Mucosa of stomach (tissue), 1 donor: Measurements from ENCODE around the gene CALCA.

Experiments
- H3K27me3 ChIP-seq: one replicate; pipeline ENCODE4 v1.7.0; 2013; ENCODE audit warnings: mild to moderate bottlenecking, low read length; ENCODE audit not compliant: control insufficient read depth, insufficient read depth
- H3K36me3 ChIP-seq: one replicate; pipeline ENCODE4 v1.7.0; 2013; ENCODE audit warnings: low read length; ENCODE audit not compliant: control insufficient read depth, insufficient read depth
- H3K4me1 ChIP-seq: one replicate; pipeline ENCODE4 v1.7.0; 2013; ENCODE audit warnings: mild to moderate bottlenecking, low read length; ENCODE audit not compliant: control insufficient read depth, insufficient read depth
- H3K4me3 ChIP-seq: one replicate; pipeline ENCODE4 v1.7.0; 2013; ENCODE audit warnings: low read length
- H3K9ac ChIP-seq: one replicate; pipeline ENCODE4 v1.7.0; 2013; ENCODE audit warnings: mild to moderate bottlenecking, low read length, moderate library complexity
- H3K9me3 ChIP-seq: one replicate; pipeline ENCODE4 v1.7.0; 2013; ENCODE audit warnings: mild to moderate bottlenecking, low read length, moderate library complexity; ENCODE audit not compliant: control insufficient read depth
- donor health status: Pancreatic carcinoma.

CALCA gene

GRCh38 chr11:14932447-14932846 is 39.7 kb downstream of the CALCA start:
- Histone ChIP-seq H3K9me3 (no peaks in the 10 kb centered on the region), H3K4me1 (no peaks in the 10 kb centered on the region), H3K36me3 (no peaks in the 10 kb centered on the region), H3K4me3 (no peak overlapping the region), H3K9ac (no peak overlapping the region), H3K27me3 (no peaks in the 10 kb centered on the region)

DNA sequence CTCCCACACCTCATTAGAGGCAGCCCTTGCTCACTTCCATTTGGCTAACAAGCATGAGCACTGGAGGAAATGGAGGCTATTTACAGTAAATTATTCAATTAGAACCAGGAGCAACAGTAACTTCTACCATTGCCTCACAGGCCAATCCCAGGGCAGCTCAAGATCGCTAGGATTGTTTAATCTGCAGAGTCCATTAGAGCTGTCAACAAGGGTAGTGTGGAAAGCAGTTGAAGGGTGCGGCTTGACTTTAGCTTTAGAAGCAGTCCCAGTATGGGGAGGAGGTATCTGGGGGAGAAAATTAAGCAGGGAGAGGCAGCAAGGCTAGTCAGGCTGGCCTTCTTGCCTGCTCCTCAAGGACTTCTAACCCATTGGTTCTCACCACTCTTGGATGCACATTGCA is 41.8 kb downstream of the CALCA start:
- H3K4me3 ChIP-seq: no peak overlapping the region
- H3K27me3 ChIP-seq: no peaks in the 10 kb centered on the region
- H3K9me3 ChIP-seq: no peaks in the 10 kb centered on the region
- H3K9ac ChIP-seq: no peak overlapping the region
- no peaks in the 10 kb centered on the region for H3K36me3 ChIP-seq
- H3K4me1 ChIP-seq: no peaks in the 10 kb centered on the region

- H3K36me3 ChIP-seq: no peaks in the 10 kb centered on the region
- no peak overlapping the region for H3K9ac ChIP-seq
- no peak overlapping the region for H3K4me3 ChIP-seq
- H3K9me3 ChIP-seq: no peaks in the 10 kb centered on the region
- no peaks in the 10 kb centered on the region for H3K27me3 ChIP-seq
- no peaks in the 10 kb centered on the region for H3K4me1 ChIP-seq
Measured at GRCh38 chr11:14927146-14927545, 45.0 kb downstream of the CALCA start.

DNA sequence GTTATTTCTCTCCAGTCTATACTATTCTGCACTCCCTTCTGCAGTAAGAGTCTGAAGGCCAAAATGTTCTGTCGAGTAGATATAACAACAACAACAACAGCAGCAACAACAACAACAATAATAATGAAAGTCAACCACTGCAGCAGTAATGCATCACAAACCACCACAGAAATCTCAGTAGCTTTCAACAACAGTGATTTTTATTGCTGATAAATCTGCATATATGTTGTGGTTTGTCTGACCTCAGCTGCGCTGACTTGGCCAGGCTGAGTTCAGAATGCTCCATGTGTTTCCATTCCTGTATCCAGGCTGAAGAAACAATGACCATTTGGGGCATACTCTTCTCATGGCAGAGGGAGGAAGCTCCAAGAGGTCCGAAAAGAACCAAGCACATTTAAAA is 47.8 kb downstream of the CALCA start:
- Histone ChIP-seq H3K4me1 (no peaks in the 10 kb centered on the region), H3K4me3 (no peak overlapping the region)

More for the DNA sequence above, 47.8 kb downstream of the CALCA start:
- Histone ChIP-seq H3K9me3 (no peaks in the 10 kb centered on the region), H3K36me3 (no peaks in the 10 kb centered on the region), H3K9ac (no peak overlapping the region), H3K27me3 (no peaks in the 10 kb centered on the region)
